A549 (cell line): ENCODE measurements around the gene SIPA1L2. TPM values are rescaled to one million over a fixed set of nuclear protein-coding genes. Genes with fewer than 3 reads are reported as not detected.

ENCODE experiments used
- ATAC-seq, 2 experiments: fragments of 200-7000 bp in 1 of 2; fragments of >200 bp in 1 of 2; cut with Nextera tagmentation in 1 of 2; cut with Tn5 transposase in 1 of 2; 3 replicates each; pipeline versions ENCODE4 v1.8.0 to v1.9.1; 2018 to 2020; ENCODE audit warnings: mild to moderate bottlenecking in 1 of 2, moderate library complexity in 1 of 2
- CTCF ChIA-PET: fragments of 300-600 bp; sonication (Branson Sonifier 250); formaldehyde crosslinking; extraction: SDS; loops from one replicate; lab custom pipeline; 2021; ENCODE audit warnings: antibody characterized with exemption, inconsistent platforms; lab: Yijun Ruan, JAX
- POLR2A ChIA-PET: fragments of 350-600 bp; formaldehyde crosslinking; extraction: SDS; loops from one replicate; lab custom pipeline; 2021; ENCODE audit warnings: antibody characterized with exemption, inconsistent platforms; lab: Yijun Ruan, JAX
- DNase-seq, 2 experiments: peaks; one replicate each; pipeline versions ENCODE4 v3.0.0 to v3.0.0-alpha.2; 2011 to 2016; ENCODE audit warnings: low read depth in 1 of 2, low spot score in 1 of 2
- FAIRE-seq: peaks from 2 replicates; lab custom pipeline; 2011; peaks lifted over from hg19 to GRCh38; lab: Jason Lieb, UNC
- H3K27ac ChIP-seq, 2 experiments: fragments of >200 bp; sonication (Bioruptor Twin); formaldehyde crosslinking; 3 replicates each; pipeline ENCODE4 v1.5.1; 2016 to 2017
- H3K4me1 ChIP-seq: fragments of >200 bp; sonication (Bioruptor Twin); formaldehyde crosslinking; 3 replicates; pipeline ENCODE4 v1.6.1; 2016
- H3K4me2 ChIP-seq: fragments of >200 bp; sonication (Bioruptor Twin); formaldehyde crosslinking; 3 replicates; pipeline ENCODE4 v1.6.1; 2016
- H3K4me3 ChIP-seq: fragments of >200 bp; sonication (Bioruptor Twin); formaldehyde crosslinking; 3 replicates; pipeline ENCODE4 v1.5.1; 2016
- H3K9me3 ChIP-seq: fragments of >200 bp; sonication (Bioruptor Twin); formaldehyde crosslinking; 3 replicates; pipeline ENCODE4 v1.6.1; 2016
- BCL3 ChIP-seq: fragments of >200 bp; sonication (Bioruptor Twin); formaldehyde crosslinking; IDR thresholded peaks from 3 replicates; pipeline ENCODE4 v1.6.1; 2016
- CBX2 ChIP-seq: fragments of 200-600 bp; sonication (generic); IDR thresholded peaks from 2 replicates; pipeline ENCODE4 v1.6.1; 2016; ENCODE audit warnings: low read depth, mild to moderate bottlenecking, borderline replicate concordance
- EP300 ChIP-seq, 2 experiments: fragments of >200 bp; sonication (Bioruptor Twin); formaldehyde crosslinking; IDR thresholded peaks; 2 replicates in 1 of 2; 3 replicates in 1 of 2; pipeline ENCODE4 v1.6.1; 2016 to 2017
- ESRRA ChIP-seq: fragments of 150-350 bp; IDR thresholded peaks from 2 replicates; pipeline ENCODE4 v1.6.1; 2014; ENCODE audit warnings: mild to moderate bottlenecking, low read length, borderline replicate concordance
- FOXS1 ChIP-seq: fragments of 250-450 bp; sonication (Bioruptor Pico); IDR thresholded peaks from 2 replicates; pipeline ENCODE4 v1.5.0; 2020; ENCODE audit warnings: mild to moderate bottlenecking, moderate library complexity
- HDAC2 ChIP-seq: fragments of 200-600 bp; sonication (generic); IDR thresholded peaks from 2 replicates; pipeline ENCODE4 v1.6.1; 2016
- HEYL ChIP-seq: fragments of 250-450 bp; sonication (Bioruptor Pico); IDR thresholded peaks from 2 replicates; pipeline ENCODE4 v1.8.0; 2021; ENCODE audit warnings: mild to moderate bottlenecking, moderate library complexity
- HMGXB4 ChIP-seq: fragments of 250-450 bp; sonication (Bioruptor Pico); IDR thresholded peaks from 2 replicates; pipeline ENCODE4 v1.5.0; 2021; ENCODE audit warnings: mild to moderate bottlenecking, moderate library complexity, borderline replicate concordance
- HOXB13 ChIP-seq: fragments of 250-450 bp; sonication (Bioruptor Pico); IDR thresholded peaks from 2 replicates; pipeline ENCODE4 v1.5.0; 2020; ENCODE audit warnings: low read depth, mild to moderate bottlenecking, moderate library complexity
- JUN ChIP-seq, 2 experiments: fragments of >200 bp; sonication (Bioruptor Twin); formaldehyde crosslinking; IDR thresholded peaks; 2 replicates in 1 of 2; 3 replicates in 1 of 2; pipeline ENCODE4 v1.6.1; 2016 to 2017
- MAFK ChIP-seq: fragments of 450-650 bp; IDR thresholded peaks from 2 replicates; pipeline ENCODE4 v1.6.1; 2014; ENCODE audit not compliant: partially characterized antibody
- MYC ChIP-seq: IDR thresholded peaks from 2 replicates; pipeline ENCODE4 v1.6.1; 2012; ENCODE audit warnings: mild to moderate bottlenecking, inconsistent platforms, low read length, improper control_type of control experiment, borderline replicate concordance
- NPAS2 ChIP-seq: fragments of 250-450 bp; sonication (Bioruptor Pico); IDR thresholded peaks from 2 replicates; pipeline ENCODE4 v1.8.0; 2022; ENCODE audit warnings: mild to moderate bottlenecking, moderate library complexity, borderline replicate concordance
- PHF8 ChIP-seq: fragments of 200-600 bp; sonication (generic); IDR thresholded peaks from 2 replicates; pipeline ENCODE4 v1.6.1; 2016; ENCODE audit warnings: low read depth, mild to moderate bottlenecking, antibody characterized with exemption, moderate library complexity, borderline replicate concordance
- POLR2A ChIP-seq: IDR thresholded peaks from 2 replicates; pipeline ENCODE4 v1.6.1; 2012; ENCODE audit warnings: mild to moderate bottlenecking, low read length
- REST ChIP-seq: fragments of 200-600 bp; sonication (generic); IDR thresholded peaks from 2 replicates; pipeline ENCODE4 v1.6.1; 2016; ENCODE audit warnings: antibody characterized with exemption, mild to moderate bottlenecking, moderate library complexity
- RFX5 ChIP-seq: fragments of 450-650 bp; IDR thresholded peaks from 2 replicates; pipeline ENCODE4 v1.7.1; 2014; ENCODE audit warnings: antibody characterized with exemption, mild to moderate bottlenecking, moderate library complexity
- SREBF2 ChIP-seq: fragments of 450-650 bp; IDR thresholded peaks from 2 replicates; pipeline ENCODE4 v1.6.1; 2014; ENCODE audit warnings: mild to moderate bottlenecking, moderate library complexity
- TFCP2L1 ChIP-seq: fragments of 250-450 bp; sonication (Bioruptor Pico); IDR thresholded peaks from 2 replicates; pipeline ENCODE4 v1.5.0; 2021; ENCODE audit warnings: mild to moderate bottlenecking
- ZSCAN20 ChIP-seq: fragments of 250-450 bp; sonication (Bioruptor Pico); IDR thresholded peaks from 2 replicates; pipeline ENCODE4 v1.8.0; 2022; ENCODE audit warnings: mild to moderate bottlenecking, moderate library complexity
- WGBS: methylation state at CpG from one replicate; pipeline ENCODE4 v1.1.6; 2017; ENCODE audit errors: missing lambda C conversion rate; 5-methylcytosine and 5-hydroxymethylcytosine counted together
- polyA plus RNA-seq, 4 experiments: library from polyadenylated mRNA; depleted of rRNA in 3 of 4; stranded (reverse); fragments of >200 nt; fragmentation: RNase III in 1 of 4; extraction: RNeasy Plus Mini Kit Qiagen cat#74134 plus additional on column Dnase treatment in 1 of 4; gene quantifications; 2 replicates in 3 of 4; 3 replicates in 1 of 4; pipeline ENCODE4 v1.2.3, GENCODE V29; 2011 to 2017
- TF ChIP-seq, protein P1 (sequence below): fragments of 250-450 bp; sonication (Bioruptor Pico); IDR thresholded peaks from 2 replicates; pipeline ENCODE4 v1.5.0; 2020; ENCODE audit warnings: low read depth, mild to moderate bottlenecking, moderate library complexity

The SIPA1L2 gene
- polyA plus RNA-seq, 2 of the 4 experiments (the other 2 are of a cell fraction), result 6.0 to 16.9 TPM

DNA sequence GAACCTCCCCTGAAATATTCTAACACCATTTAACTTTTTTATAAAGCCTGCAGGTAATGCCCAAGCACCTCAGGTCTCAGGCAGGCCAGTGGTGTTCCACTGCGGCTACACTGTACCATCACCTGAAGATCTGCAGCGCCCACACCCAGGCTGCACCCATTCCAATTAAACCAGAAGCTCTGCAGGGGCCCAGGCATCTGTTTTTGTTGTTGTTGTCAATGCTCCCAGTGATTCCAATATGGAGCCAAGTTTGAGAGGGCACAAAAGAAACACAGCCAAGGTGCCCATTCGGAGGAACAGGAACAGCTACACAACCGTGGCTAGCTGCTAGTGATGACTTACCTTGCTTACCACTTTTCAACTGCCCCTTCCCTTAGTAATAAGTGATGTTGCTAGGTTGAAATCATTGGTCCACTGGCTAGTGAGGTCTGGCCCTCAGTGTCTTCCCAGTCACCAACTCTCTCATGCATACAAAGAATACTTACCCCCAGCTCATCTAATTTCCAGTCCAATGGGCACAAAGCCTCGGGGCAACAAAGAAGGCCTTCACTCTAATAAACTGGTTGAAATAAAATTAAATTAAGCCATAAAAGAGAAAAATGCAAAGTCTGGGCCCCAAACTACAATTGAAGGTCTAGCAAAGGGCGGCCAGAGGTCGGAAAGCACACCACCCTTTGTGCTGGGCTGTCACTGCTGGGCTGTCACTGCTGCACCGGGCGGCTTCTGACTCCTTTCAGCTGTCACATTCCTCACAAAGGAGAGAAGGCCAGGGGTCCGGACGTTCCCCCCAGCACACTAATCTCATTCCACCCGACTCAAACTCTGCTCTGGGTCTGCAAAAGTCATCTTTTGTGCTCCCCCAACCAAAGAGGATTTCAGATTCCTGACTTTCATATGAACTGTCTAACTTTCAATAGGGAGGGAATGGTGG is 34.9 kb downstream of the SIPA1L2 start:
- Histone ChIP-seq H3K27ac (no peak overlapping the region), H3K4me2 (no peak overlapping the region), H3K9me3 (no peaks in the 10 kb centered on the region), H3K4me1 (peaks cover 9% of the 10 kb centered on the region; the same call in 2 of the 3 replicates), H3K4me3 (no peak overlapping the region)
- FAIRE-seq (no peak), ATAC-seq (no peak), DNase-seq (no peak)
- TF ChIP-seq SREBF2, result no peak
- ChIA-PET POLR2A (no interaction called here), CTCF (interaction anchor here (0.9 to 2.6 kb wide), 6 partner anchors 8 to 729 kb away, joined by 3 to 7 read pairs (median 4); no protein-coding TSS in a partner anchor)
- 81% methylated on average over 12 of the region's 12 CpGs for WGBS

DNA sequence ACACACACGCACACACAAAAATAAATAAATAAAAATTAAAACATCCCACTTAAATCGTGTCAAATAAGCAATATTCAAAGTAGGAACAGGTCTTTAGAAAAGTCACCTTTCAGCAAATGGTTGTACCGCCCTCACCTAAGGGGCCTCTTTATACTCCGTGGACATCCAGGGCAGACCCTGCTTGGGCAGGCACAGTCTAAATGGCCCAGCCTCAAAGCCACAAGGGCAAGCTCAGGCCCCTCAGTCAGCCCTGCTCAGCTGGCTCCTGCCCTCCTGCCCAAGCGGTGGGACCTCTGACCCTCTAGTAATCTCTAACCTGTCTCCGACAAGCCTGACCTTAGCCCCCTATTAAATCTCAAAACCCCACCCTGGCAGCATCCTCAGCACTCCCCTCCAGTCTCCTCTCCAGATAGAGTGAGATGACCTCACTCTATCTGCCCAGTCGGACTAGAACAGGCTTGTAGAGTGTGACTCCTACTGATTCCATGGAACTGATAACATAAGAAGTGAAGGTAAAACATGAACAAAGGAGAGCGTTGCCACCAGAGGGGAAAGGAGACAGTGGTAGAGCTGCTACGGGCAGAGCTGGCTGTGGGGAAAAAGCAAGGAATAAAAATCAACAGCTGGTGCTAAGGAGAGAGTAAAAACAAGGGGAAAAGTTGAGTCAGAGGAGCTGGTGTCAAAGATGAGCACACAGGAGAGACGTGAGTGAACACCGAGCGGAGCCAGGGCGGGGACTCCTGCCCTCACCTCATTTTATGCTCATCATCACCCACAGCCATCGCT is 36.0 kb downstream of the SIPA1L2 start:
- Histone ChIP-seq H3K4me1 (peaks cover 2% of the 10 kb centered on the region; the same call in 2 of the 3 replicates), H3K4me2 (no peak overlapping the region), H3K27ac (no peak overlapping the region), H3K9me3 (no peaks in the 10 kb centered on the region), H3K4me3 (no peak overlapping the region)
- FAIRE-seq (no peak), DNase-seq (no peak), ATAC-seq (no peak; a peak in 1 of 6 replicates)
- no peak for TF ChIP-seq CBX2
- no peak for TF ChIP-seq ESRRA
- TF ChIP-seq MYC, result no peak
- no peak for TF ChIP-seq POLR2A
- no peak for TF ChIP-seq NPAS2 (CRISPR knock-in tag)
- no peak for TF ChIP-seq PHF8
- TF ChIP-seq HDAC2, result no peak
- TF ChIP-seq MAFK, result no peak
- no peak for TF ChIP-seq HMGXB4
- ChIA-PET CTCF (interaction anchor here (0.6 to 2.6 kb wide), 6 partner anchors 9 to 838 kb away, joined by 3 to 7 read pairs (median 4); no protein-coding TSS in a partner anchor), POLR2A (no interaction called here)
- WGBS, result 78% methylated on average over 14 of the region's 14 CpGs

GRCh38 chr1:232591344-232591743 is 38.6 kb downstream of the SIPA1L2 start:
- DNase-seq, result no peak
- POLR2A ChIA-PET, result no interaction called here
- CTCF ChIA-PET, result interaction anchor here (1.4 kb wide), 1 partner anchor 8 kb away, joined by 4 read pairs; no protein-coding TSS in a partner anchor
- Histone ChIP-seq H3K4me2 (no peak overlapping the region), H3K4me1 (no peaks in the 10 kb centered on the region), H3K27ac (no peak overlapping the region), H3K4me3 (no peak overlapping the region), H3K9me3 (no peaks in the 10 kb centered on the region)
- FAIRE-seq, result no peak
- 83% methylated on average over 3 of the region's 3 CpGs for WGBS
- ATAC-seq, result no peak
- TF ChIP-seq HMGXB4 (no peak), FOXS1 (CRISPR knock-in tag) (no peak), HEYL (CRISPR knock-in tag) (no peak), RFX5 (no peak), ZSCAN20 (no peak), REST (no peak), BCL3 (no peak), EP300 (IDR thresholded peaks at IDR 0.05) (no peak), TFCP2L1 (CRISPR knock-in tag) (no peak), HOXB13 (CRISPR knock-in tag) (no peak), JUN (IDR thresholded peaks at IDR 0.05) (no peak), MAFK (no peak)
- TF ChIP-seq, protein P1, sequence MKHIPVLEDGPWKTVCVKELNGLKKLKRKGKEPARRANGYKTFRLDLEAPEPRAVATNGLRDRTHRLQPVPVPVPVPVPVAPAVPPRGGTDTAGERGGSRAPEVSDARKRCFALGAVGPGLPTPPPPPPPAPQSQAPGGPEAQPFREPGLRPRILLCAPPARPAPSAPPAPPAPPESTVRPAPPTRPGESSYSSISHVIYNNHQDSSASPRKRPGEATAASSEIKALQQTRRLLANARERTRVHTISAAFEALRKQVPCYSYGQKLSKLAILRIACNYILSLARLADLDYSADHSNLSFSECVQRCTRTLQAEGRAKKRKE, result no peak
